Left ventricle myocardium inferior (tissue), 1 donor: Measurements from ENCODE around the gene TEX26. TPM values are rescaled to one million over a fixed set of nuclear protein-coding genes. Genes with fewer than 3 reads are reported as not detected.

ENCODE experiments used
- DNase-seq: peaks from one replicate; pipeline ENCODE4 v3.0.0-alpha.2; 2020
- H3K27ac ChIP-seq: fragments of 200-600 bp; replicated peaks from 2 replicates; pipeline ENCODE4 v1.8.0; 2021
- H3K27me3 ChIP-seq: fragments of 200-600 bp; 2 replicates; pipeline ENCODE4 v1.8.0; 2021; ENCODE audit warnings: low read depth
- H3K36me3 ChIP-seq: fragments of 200-600 bp; 2 replicates; pipeline ENCODE4 v1.8.0; 2021
- H3K4me1 ChIP-seq: fragments of 200-600 bp; 2 replicates; pipeline ENCODE4 v1.8.0; 2021
- H3K4me3 ChIP-seq: fragments of 200-600 bp; 2 replicates; pipeline ENCODE4 v1.8.0; 2021; ENCODE audit warnings: mild to moderate bottlenecking, moderate library complexity
- H3K9me3 ChIP-seq: fragments of 200-600 bp; replicated peaks from 2 replicates; pipeline ENCODE4 v1.8.0; 2021
- CTCF ChIP-seq: fragments of 200-600 bp; IDR thresholded peaks from 2 replicates; pipeline ENCODE4 v1.8.0; 2021; ENCODE audit warnings: antibody characterized with exemption, mild to moderate bottlenecking, borderline replicate concordance
- intact Hi-C: fragments of 100-400 bp; cut with micrococcal nuclease; formaldehyde crosslinking; loops from one replicate; pipeline ENCODE4 v1.11.0; 2022
- total RNA-seq: library from RNA; stranded (reverse); fragmentation: NEBNext Ultra II Directional; extraction: Animal tissue kit (Norgen Biotek cat#: 25700); gene quantifications from one replicate; pipeline ENCODE4 v1.2.1, GENCODE V29; 2021
- donor health status: DM: no; HTN: yes; CAD: no; lungs with severe emphysema.

Gene TEX26
- total RNA-seq, 1 donor from 2014 or later, result not detected

- no peak overlapping the region for H3K4me3 ChIP-seq
- no peak for DNase-seq
- no peaks in the 10 kb centered on the region for H3K36me3 ChIP-seq
- TF ChIP-seq CTCF, result no peak
- peaks cover 8% of the 10 kb centered on the region for H3K27me3 ChIP-seq
- H3K4me1 ChIP-seq, result peaks cover 4% of the 10 kb centered on the region
- H3K9me3 ChIP-seq, result peaks cover 15% of the 10 kb centered on the region
- H3K27ac ChIP-seq, result no peak overlapping the region
- intact Hi-C loops, result no loop called here
Observed at GRCh38 chr13:30957258-30957943, 24.9 kb downstream of the TEX26 start.

GRCh38 chr13:30959678-30960077 is 27.2 kb downstream of the TEX26 start:
- TF ChIP-seq CTCF, result no peak
- Histone ChIP-seq H3K4me1 (peaks cover 4% of the 10 kb centered on the region), H3K9me3 (peaks cover 15% of the 10 kb centered on the region), H3K4me3 (no peak overlapping the region), H3K27ac (no peak overlapping the region), H3K27me3 (peaks cover 29% of the 10 kb centered on the region), H3K36me3 (no peaks in the 10 kb centered on the region)
- intact Hi-C loops, result no loop called here
- no peak for DNase-seq

- Histone ChIP-seq H3K27ac (no peak overlapping the region), H3K36me3 (no peaks in the 10 kb centered on the region), H3K4me3 (no peak overlapping the region), H3K9me3 (peaks cover 15% of the 10 kb centered on the region), H3K4me1 (no peaks in the 10 kb centered on the region), H3K27me3 (peaks cover 59% of the 10 kb centered on the region)
- no peak for TF ChIP-seq CTCF
- DNase-seq, result no peak
- intact Hi-C loops, result no loop called here
Observed at GRCh38 chr13:30963791-30964190, 31.3 kb downstream of the TEX26 start.

GRCh38 chr13:30965380-30965779 is 32.9 kb downstream of the TEX26 start:
- H3K27me3 ChIP-seq, result peaks cover 62% of the 10 kb centered on the region
- no peak for DNase-seq
- H3K27ac ChIP-seq, result no peak overlapping the region
- no peak for TF ChIP-seq CTCF
- H3K9me3 ChIP-seq, result peaks cover 3% of the 10 kb centered on the region
- no peak overlapping the region for H3K4me3 ChIP-seq
- no peaks in the 10 kb centered on the region for H3K4me1 ChIP-seq
- no peaks in the 10 kb centered on the region for H3K36me3 ChIP-seq
- intact Hi-C loops, result no loop called here

- no peaks in the 10 kb centered on the region for H3K9me3 ChIP-seq
- TF ChIP-seq CTCF, result no peak
- no peaks in the 10 kb centered on the region for H3K36me3 ChIP-seq
- DNase-seq, result no peak
- peaks cover 69% of the 10 kb centered on the region for H3K27me3 ChIP-seq
- intact Hi-C loops, result no loop called here
- H3K4me1 ChIP-seq, result no peaks in the 10 kb centered on the region
- H3K4me3 ChIP-seq, result no peak overlapping the region
- no peak overlapping the region for H3K27ac ChIP-seq
Observed at GRCh38 chr13:30966101-30966500, 33.6 kb downstream of the TEX26 start.
